Spleen (tissue), 11 donors: ENCODE data around the gene PXDN. TPM values are rescaled to one million over a fixed set of nuclear protein-coding genes. Genes with fewer than 3 reads are reported as not detected.
A peak's percentile ranks its signal among the peaks of the same experiment; 100 is the strongest.

Experiments
- DNase-seq: peaks from one replicate; pipeline ENCODE4 v3.0.0-alpha.2; 2020
- H3K27ac ChIP-seq, 8 donors: fragments of 200-600 bp; sonication (generic) in 7 of 8; 1 replicate in 4 of 8; 2 replicates in 4 of 8; pipeline versions ENCODE4 v1.5.0 to v1.8.0; 2016 to 2021; ENCODE audit warnings: inconsistent platforms in 4 of 8, mild to moderate bottlenecking in 4 of 8, moderate library complexity in 1 of 8
- H3K27me3 ChIP-seq, 7 donors: fragments of 200-600 bp; sonication (generic) in 6 of 7; replicated peaks in 1 of 7; 1 replicate in 4 of 7; 2 replicates in 3 of 7; pipeline versions ENCODE4 v1.5.0 to v1.8.0; 2016 to 2021; ENCODE audit warnings: inconsistent platforms in 3 of 7, mild to moderate bottlenecking in 1 of 7
- H3K36me3 ChIP-seq, 6 donors: fragments of 200-600 bp; sonication (generic) in 5 of 6; 1 replicate in 4 of 6; 2 replicates in 2 of 6; pipeline versions ENCODE4 v1.5.0 to v1.8.0; 2016 to 2021; ENCODE audit warnings: inconsistent platforms in 2 of 6
- H3K4me1 ChIP-seq, 6 donors: fragments of 200-600 bp; sonication (generic) in 5 of 6; 1 replicate in 3 of 6; 2 replicates in 3 of 6; pipeline versions ENCODE4 v1.5.0 to v1.8.0; 2016 to 2021; ENCODE audit warnings: inconsistent platforms in 3 of 6
- H3K4me3 ChIP-seq, 8 donors: fragments of 200-600 bp; sonication (generic) in 7 of 8; 1 replicate in 4 of 8; 2 replicates in 4 of 8; pipeline versions ENCODE4 v1.5.0 to v1.8.0; 2016 to 2021; ENCODE audit warnings: inconsistent platforms in 4 of 8, mild to moderate bottlenecking in 4 of 8, moderate library complexity in 2 of 8
- H3K9me3 ChIP-seq, 8 donors: fragments of 200-600 bp; sonication (generic) in 7 of 8; 1 replicate in 4 of 8; 2 replicates in 4 of 8; pipeline versions ENCODE4 v1.5.0 to v1.8.0; 2016 to 2021; ENCODE audit warnings: inconsistent platforms in 4 of 8
- CTCF ChIP-seq, 11 experiments: fragments of 200-600 bp in 7 of 11; fragments of 450-650 bp in 4 of 11; sonication (generic) in 4 of 11; IDR thresholded peaks in 8 of 11; conservative IDR thresholded peaks in 3 of 11; 1 replicate in 7 of 11; 2 replicates in 4 of 11; pipeline versions ENCODE4 v1.4.0 to v1.8.0; 2016 to 2021; ENCODE audit warnings: antibody characterized with exemption in 11 of 11, inconsistent platforms in 4 of 11, mild to moderate bottlenecking in 1 of 11
- POLR2A ChIP-seq, 3 donors: fragments of 450-650 bp; IDR thresholded peaks; one replicate each; pipeline ENCODE4 v1.5.1; 2017; ENCODE audit warnings: antibody characterized with exemption in 3 of 3, mild to moderate bottlenecking in 1 of 3
- POLR2AphosphoS5 ChIP-seq, 3 donors: sonication (generic); formaldehyde crosslinking; IDR thresholded peaks; one replicate each; pipeline ENCODE4 v1.5.1; 2017; ENCODE audit warnings: antibody characterized with exemption in 3 of 3
- WGBS, 5 donors: extraction: QIAGEN DNeasy Blood & Tissue Kit in 3 of 5; methylation state at CpG; one replicate each; pipeline versions ENCODE4 v1.1.5 to v1.1.7; 2013 to 2018; 5-methylcytosine and 5-hydroxymethylcytosine counted together
- intact Hi-C: fragments of 100-400 bp; cut with DNase I; formaldehyde crosslinking; loops from one replicate; pipeline ENCODE4 v1.15.0; 2023; ENCODE audit warnings: low total_unique reads
- polyA plus RNA-seq, 3 donors: library from polyadenylated mRNA; stranded (reverse); fragments of 200-250 nt; gene quantifications; one replicate each; pipeline ENCODE4 v1.2.1, GENCODE V29; 2013
- total RNA-seq, 7 donors: library from RNA; depleted of rRNA in 3 of 7; stranded (reverse); fragments of >200 nt in 3 of 7; fragmentation: NEBNext Ultra II Directional in 4 of 7; extraction: Animal tissue kit (Norgen Biotek cat#: 25700) in 4 of 7; gene quantifications; one replicate each; pipeline versions ENCODE4 v1.1.0 to v1.2.1, GENCODE V29; 2016 to 2021
- donor health status: healthy with polysubstance abuse.
- donor health status: DM: no; HTN: no; CAD: no; lungs with moderate emphysema.
- donor health status: DM: no; HTN: no; CAD: no.
- donor health status: Bipolar disorder and iron deficiency.
- donor health status: healthy.
- donor health status: DM: no; HTN: no; CAD: no.
- donor health status: DM: yes; HTN: yes; CAD: no.

PXDN gene
- total and polyA plus RNA-seq, 10 donors = 1.9 to 49.3 (median 30.8) TPM

- 84 to 89% (median 89%) methylated on average over 23 of the region's 23 CpGs for WGBS, 5 donors
- Histone ChIP-seq H3K27me3 (peaks cover 0 to 15% (median 0%) of the 10 kb centered on the region in 7 donors), H3K4me3 (no peak overlapping the region), H3K9me3 (no peaks in the 10 kb centered on the region), H3K27ac (no peak overlapping the region), H3K36me3 (no peaks in the 10 kb centered on the region), H3K4me1 (no peaks in the 10 kb centered on the region)
- DNase-seq = peak; percentile 71
- TF ChIP-seq POLR2A (IDR thresholded peaks at IDR 0.05) (no peak), CTCF (IDR thresholded peaks at IDR 0.05 in 8 of 11, conservative IDR thresholded peaks at IDR 0.05 in 3 of 11) (no peak), POLR2AphosphoS5 (IDR thresholded peaks at IDR 0.05) (no peak)
- intact Hi-C loops = no loop called here
Observed at GRCh38 chr2:1793001-1793867, 48.9 kb upstream of the PXDN start.

- 81 to 89% (median 84%) methylated on average over 16 of the region's 16 CpGs for WGBS, 5 donors
- intact Hi-C loops = no loop called here
- DNase-seq = no peak
- H3K27ac ChIP-seq = no peak overlapping the region
- H3K4me1 ChIP-seq = no peaks in the 10 kb centered on the region
- H3K36me3 ChIP-seq = no peaks in the 10 kb centered on the region
- peaks cover 0 to 8% (median 0%) of the 10 kb centered on the region in 7 donors for H3K27me3 ChIP-seq
- no peak for TF ChIP-seq POLR2A (IDR thresholded peaks at IDR 0.05)
- TF ChIP-seq POLR2AphosphoS5 (IDR thresholded peaks at IDR 0.05) = no peak
- TF ChIP-seq CTCF (IDR thresholded peaks at IDR 0.05 in 8 of 11, conservative IDR thresholded peaks at IDR 0.05 in 3 of 11) = no peak
- no peaks in the 10 kb centered on the region for H3K9me3 ChIP-seq
- no peak overlapping the region for H3K4me3 ChIP-seq
Observed at GRCh38 chr2:1791685-1792435, 47.5 kb upstream of the PXDN start.

- Histone ChIP-seq H3K9me3 (no peaks in the 10 kb centered on the region), H3K27ac (no peak overlapping the region), H3K27me3 (peaks cover 0 to 4% (median 0%) of the 10 kb centered on the region in 7 donors), H3K4me3 (no peak overlapping the region), H3K4me1 (no peaks in the 10 kb centered on the region), H3K36me3 (no peaks in the 10 kb centered on the region)
- 73 to 86% (median 83%) methylated on average over 6 of the region's 6 CpGs for WGBS, 5 donors
- intact Hi-C loops = no loop called here
- DNase-seq = peak; percentile 1
- TF ChIP-seq CTCF (IDR thresholded peaks at IDR 0.05 in 8 of 11, conservative IDR thresholded peaks at IDR 0.05 in 3 of 11) (no peak), POLR2A (IDR thresholded peaks at IDR 0.05) (no peak), POLR2AphosphoS5 (IDR thresholded peaks at IDR 0.05) (no peak)
Observed at GRCh38 chr2:1791006-1791605, 46.8 kb upstream of the PXDN start.
